H1 (cell line): ENCODE measurements around the gene ARHGEF38. TPM values are rescaled to one million over a fixed set of nuclear protein-coding genes. Genes with fewer than 3 reads are reported as not detected.

Experiments used
- CTCF ChIA-PET: fragments of 300-600 bp; sonication (Branson Sonifier 250); formaldehyde crosslinking; loops from one replicate; lab custom pipeline; 2021; ENCODE audit not compliant: partially characterized antibody; lab: Charles Lee
- POLR2A ChIA-PET: fragments of 300-600 bp; sonication (Branson Sonifier 250); formaldehyde crosslinking; loops from one replicate; lab custom pipeline; 2021; ENCODE audit warnings: inconsistent platforms; ENCODE audit not compliant: partially characterized antibody; lab: Charles Lee
- DNase-seq, 2 experiments: peaks; one replicate each; pipeline versions ENCODE4 v3.0.0 to v3.0.0-alpha.2; 2010 to 2022; ENCODE audit warnings: low spot score in 2 of 2, low read depth in 1 of 2, mixed read lengths in 1 of 2
- FAIRE-seq: peaks from 2 replicates; lab custom pipeline; 2011; peaks lifted over from hg19 to GRCh38; lab: Jason Lieb, UNC
- H2AFZ ChIP-seq: 2 replicates; pipeline ENCODE4 v1.8.1; 2012; ENCODE audit warnings: low read length, inconsistent platforms
- H2AK5ac ChIP-seq: 2 replicates; pipeline ENCODE4 v1.6.1; 2013; ENCODE audit warnings: low read depth, low read length
- H2BK120ac ChIP-seq: replicated peaks from 2 replicates; pipeline ENCODE3; 2013; ENCODE audit warnings: low read depth, low read length, inconsistent platforms
- H2BK12ac ChIP-seq: 2 replicates; pipeline ENCODE4 v1.6.1; 2013; ENCODE audit warnings: low read depth, low read length
- H2BK15ac ChIP-seq: 2 replicates; pipeline ENCODE4 v1.6.1; 2013; ENCODE audit warnings: low read length
- H2BK20ac ChIP-seq: 2 replicates; pipeline ENCODE4 v1.6.1; 2013; ENCODE audit warnings: low read length
- H2BK5ac ChIP-seq: 2 replicates; pipeline ENCODE4 v1.6.1; 2013; ENCODE audit warnings: low read depth, low read length
- H3K14ac ChIP-seq: 2 replicates; pipeline ENCODE4 v1.6.1; 2013; ENCODE audit warnings: inconsistent platforms; ENCODE audit not compliant: insufficient read length
- H3K18ac ChIP-seq: 2 replicates; pipeline ENCODE4 v1.6.1; 2013; ENCODE audit warnings: low read length; ENCODE audit errors: extremely low read depth
- H3K23ac ChIP-seq: 2 replicates; pipeline ENCODE4 v1.6.1; 2013; ENCODE audit warnings: inconsistent platforms; ENCODE audit not compliant: insufficient read length
- H3K23me2 ChIP-seq: 2 replicates; pipeline ENCODE4 v1.6.1; 2013; ENCODE audit warnings: low read depth, low read length
- H3K27ac ChIP-seq: 2 replicates; pipeline ENCODE4 v1.6.1; 2011; ENCODE audit warnings: low read depth, low read length, inconsistent platforms
- H3K27me3 ChIP-seq, 4 experiments: replicated peaks in 1 of 4; 1 replicate in 1 of 4; 2 replicates in 3 of 4; pipeline versions ENCODE4 v1.6.1 to v1.8.1; 2011 to 2013; ENCODE audit warnings: low read length in 3 of 4, mild to moderate bottlenecking in 3 of 4, inconsistent platforms in 2 of 4, mixed read lengths in 2 of 4, moderate library complexity in 1 of 4; ENCODE audit not compliant: control insufficient read depth in 3 of 4, insufficient read depth in 3 of 4; ENCODE audit errors: extremely low read depth in 1 of 4
- H3K36me3 ChIP-seq, 4 experiments: 2 replicates each; pipeline versions ENCODE4 v1.6.1 to v1.8.1; 2011 to 2013; ENCODE audit warnings: mild to moderate bottlenecking in 4 of 4, low read length in 3 of 4, moderate library complexity in 2 of 4, control low read depth in 1 of 4, inconsistent platforms in 1 of 4; ENCODE audit not compliant: insufficient read depth in 4 of 4, control insufficient read depth in 2 of 4
- H3K4ac ChIP-seq: replicated peaks from 2 replicates; pipeline ENCODE3; 2013; ENCODE audit warnings: low read length, low read depth, mixed read lengths, inconsistent platforms; ENCODE audit not compliant: insufficient read length
- H3K4me1 ChIP-seq, 4 experiments: replicated peaks in 1 of 4; 1 replicate in 1 of 4; 2 replicates in 3 of 4; pipeline versions ENCODE4 v1.6.1 to v1.8.1; 2011 to 2013; ENCODE audit warnings: low read length in 3 of 4, inconsistent platforms in 2 of 4, mixed read lengths in 1 of 4; ENCODE audit not compliant: insufficient read depth in 4 of 4, control insufficient read depth in 3 of 4
- H3K4me2 ChIP-seq, 2 experiments: 2 replicates each; pipeline versions ENCODE4 v1.6.1 to v1.8.1; 2011 to 2013; ENCODE audit warnings: low read depth in 2 of 2, low read length in 2 of 2, control low read depth in 1 of 2, inconsistent platforms in 1 of 2, mild to moderate bottlenecking in 1 of 2; ENCODE audit not compliant: insufficient read depth in 1 of 2
- H3K4me3 ChIP-seq, 4 experiments: fragments of 200-600, 300-600 bp in 1 of 4; sonication (generic), shearing (Covaris generic), sonication (Bioruptor Twin) in 1 of 4; 2 replicates each; pipeline versions ENCODE4 v1.5.1 to v1.8.1; 2011 to 2016; ENCODE audit warnings: low read length in 4 of 4, low read depth in 3 of 4, control low read depth in 2 of 4, inconsistent platforms in 2 of 4, mild to moderate bottlenecking in 2 of 4, mixed read lengths in 1 of 4, moderate library complexity in 1 of 4; ENCODE audit not compliant: insufficient read depth in 2 of 4; ENCODE audit errors: extremely low read depth in 1 of 4
- H3K56ac ChIP-seq: replicated peaks from 2 replicates; pipeline ENCODE3; 2013; ENCODE audit warnings: low read depth, mild to moderate bottlenecking, mixed read lengths, low read length, inconsistent platforms; ENCODE audit not compliant: insufficient read length
- H3K79me1 ChIP-seq: 2 replicates; pipeline ENCODE4 v1.6.1; 2013; ENCODE audit warnings: low read depth, low read length, control low read depth
- H3K79me2 ChIP-seq, 2 experiments: 2 replicates each; pipeline versions ENCODE4 v1.6.1 to v1.8.1; 2012 to 2013; ENCODE audit warnings: low read length in 2 of 2, mild to moderate bottlenecking in 2 of 2, inconsistent platforms in 1 of 2; ENCODE audit not compliant: insufficient read depth in 2 of 2, control insufficient read depth in 1 of 2
- H3K9ac ChIP-seq, 4 experiments: replicated peaks in 1 of 4; 1 replicate in 1 of 4; 2 replicates in 3 of 4; pipeline versions ENCODE4 v1.6.1 to v1.8.1; 2011 to 2013; ENCODE audit warnings: low read depth in 3 of 4, low read length in 3 of 4, control low read depth in 2 of 4, mild to moderate bottlenecking in 2 of 4, moderate library complexity in 2 of 4, inconsistent platforms in 1 of 4; ENCODE audit errors: extremely low read depth in 1 of 4
- H3K9me3 ChIP-seq, 2 experiments: 2 replicates each; pipeline versions ENCODE4 v1.6.1 to v1.8.1; 2012 to 2013; ENCODE audit warnings: mild to moderate bottlenecking in 2 of 2, moderate library complexity in 2 of 2, control low read depth in 1 of 2, inconsistent platforms in 1 of 2, low read depth in 1 of 2, low read length in 1 of 2, mixed read lengths in 1 of 2; ENCODE audit not compliant: insufficient read depth in 2 of 2
- H4K20me1 ChIP-seq, 2 experiments: replicated peaks in 1 of 2; 2 replicates each; pipeline versions ENCODE3 to v1.8.1; 2011 to 2013; ENCODE audit warnings: inconsistent platforms in 2 of 2, low read length in 2 of 2, mild to moderate bottlenecking in 1 of 2; ENCODE audit not compliant: insufficient read depth in 2 of 2, control insufficient read depth in 1 of 2
- H4K5ac ChIP-seq: 2 replicates; pipeline ENCODE4 v1.6.1; 2013; ENCODE audit warnings: low read length, low read depth, mixed read lengths, inconsistent platforms; ENCODE audit not compliant: insufficient read length
- H4K8ac ChIP-seq: 2 replicates; pipeline ENCODE4 v1.8.0; 2013; ENCODE audit warnings: mild to moderate bottlenecking, moderate library complexity, low read length, inconsistent platforms; ENCODE audit not compliant: insufficient read depth; ENCODE audit errors: extremely low read depth
- H4K91ac ChIP-seq: replicated peaks from 2 replicates; pipeline ENCODE3; 2013; ENCODE audit warnings: low read length, mixed read lengths, inconsistent platforms; ENCODE audit not compliant: insufficient read length
- ATF2 ChIP-seq: IDR thresholded peaks from 2 replicates; pipeline ENCODE4 v1.6.1; 2012; ENCODE audit warnings: low read length, inconsistent platforms
- BACH1 ChIP-seq: IDR thresholded peaks from 2 replicates; pipeline ENCODE4 v1.6.1; 2012; ENCODE audit warnings: low read length, improper control_type of control experiment
- CEBPB ChIP-seq: IDR thresholded peaks from 2 replicates; pipeline ENCODE4 v1.6.1; 2012; ENCODE audit warnings: low read depth, low read length
- CREB1 ChIP-seq: IDR thresholded peaks from 2 replicates; pipeline ENCODE4 v1.6.1; 2012; ENCODE audit warnings: inconsistent platforms
- HDAC6 ChIP-seq: IDR thresholded peaks from one replicate; pipeline ENCODE4 v1.7.1; 2012; ENCODE audit warnings: low read depth, mild to moderate bottlenecking, inconsistent platforms, low read length, moderate library complexity
- POLR2A ChIP-seq, 2 experiments: IDR thresholded peaks; 1 replicate in 1 of 2; 2 replicates in 1 of 2; pipeline ENCODE4 v1.6.1; 2011; ENCODE audit warnings: low read depth in 2 of 2, low read length in 2 of 2, mild to moderate bottlenecking in 2 of 2; ENCODE audit errors: control extremely low read depth in 1 of 2
- SP1 ChIP-seq: IDR thresholded peaks from 2 replicates; pipeline ENCODE4 v1.6.1; 2011; ENCODE audit warnings: low read depth, low read length
- WGBS, 2 experiments: shearing (Covaris generic) in 1 of 2; methylation state at CpG; one replicate each; pipeline versions ENCODE4 v1.1.6 to v1.1.7; 2013 to 2015; ENCODE audit warnings: low lambda C conversion rate in 2 of 2, mixed read lengths in 2 of 2, inconsistent platforms in 1 of 2, low coverage in 1 of 2, missing lambda C conversion rate in 1 of 2; ENCODE audit not compliant: insufficient replicate concordance in 2 of 2, insufficient coverage in 1 of 2, insufficient read length in 1 of 2; ENCODE audit errors: extremely low coverage in 1 of 2, missing lambda C conversion rate in 1 of 2; 5-methylcytosine and 5-hydroxymethylcytosine counted together
- polyA plus RNA-seq, 7 experiments: library from polyadenylated mRNA; depleted of rRNA in 3 of 7; stranded (reverse) in 5 of 7; unstranded in 2 of 7; fragments of >200 nt in 5 of 7; fragments of 200-250 nt in 2 of 7; gene quantifications; 1 replicate in 5 of 7; 2 replicates in 1 of 7; 4 replicates in 1 of 7; pipeline versions ENCODE4 v1.2.1 to v1.2.3, GENCODE V29; 2011 to 2013; ENCODE audit warnings: missing spikeins in 2 of 7, mixed read lengths in 2 of 7
- total RNA-seq: library from RNA; stranded (reverse); fragmentation: NEBNext Ultra II Directional; extraction: Animal tissue kit (Norgen Biotek cat#: 25700); gene quantifications from 2 replicates; pipeline ENCODE4 v1.2.1, GENCODE V29; 2021

Gene ARHGEF38
- total and polyA plus RNA-seq, 2 of the 8 experiments (the other 6 are each of a cell fraction or from before 2014, with no cell fraction given), result not detected

GRCh38 chr4:105627620-105628019 is 75.2 kb downstream of the ARHGEF38 start:
- CTCF ChIA-PET, result interaction anchor here (0.6 to 2.0 kb wide), 5 partner anchors 9 to 332 kb away, joined by 3 to 5 read pairs (median 3); no protein-coding TSS in a partner anchor
- no peaks in the 10 kb centered on the region for H3K4me1 ChIP-seq

More at GRCh38 chr4:105627620-105628019, 75.2 kb downstream of the ARHGEF38 start:
- FAIRE-seq (no peak), DNase-seq (no peak)
- H3K27ac ChIP-seq, result no peak overlapping the region
- H2BK12ac ChIP-seq, result no peak overlapping the region
- H3K4me3 ChIP-seq, result no peak overlapping the region
- no peak overlapping the region for H2AK5ac ChIP-seq
- no peak overlapping the region for H3K56ac ChIP-seq
- H4K91ac ChIP-seq, result no peak overlapping the region
- H4K8ac ChIP-seq, result no peak overlapping the region
- H3K79me2 ChIP-seq, result no peaks in the 10 kb centered on the region
- H4K20me1 ChIP-seq, result no peaks in the 10 kb centered on the region
- H2BK120ac ChIP-seq, result no peak overlapping the region
- no peaks in the 10 kb centered on the region for H3K27me3 ChIP-seq
- POLR2A ChIA-PET, result no interaction called here
- no peak overlapping the region for H2BK20ac ChIP-seq
- H3K36me3 ChIP-seq, result no peaks in the 10 kb centered on the region
- H2AFZ ChIP-seq, result no peak overlapping the region
- H3K9me3 ChIP-seq, result no peaks in the 10 kb centered on the region
- no peak overlapping the region for H3K18ac ChIP-seq
- H2BK15ac ChIP-seq, result no peak overlapping the region
- H3K4ac ChIP-seq, result no peak overlapping the region
- no peak overlapping the region for H2BK5ac ChIP-seq
- H3K9ac ChIP-seq, result no peak overlapping the region
- WGBS, 2 experiments, result 88% methylated on average over 3 of the region's 3 CpGs; no CpG with 5 or more reads in 1 of the 2 experiments
- H3K14ac ChIP-seq, result no peak overlapping the region
- no peaks in the 10 kb centered on the region for H3K79me1 ChIP-seq
- no peak overlapping the region for H3K4me2 ChIP-seq
- TF ChIP-seq ATF2 (no peak), HDAC6 (no peak), SP1 (no peak), CREB1 (no peak), BACH1 (no peak), POLR2A (IDR thresholded peaks at IDR 0.05; ENCODE audit: control extremely low read depth in 1 of 2, low read depth in 2 of 2, low read length in 2 of 2) (no peak), CEBPB (no peak)
- H3K23ac ChIP-seq, result no peak overlapping the region
- no peaks in the 10 kb centered on the region for H3K23me2 ChIP-seq
- no peak overlapping the region for H4K5ac ChIP-seq
